IMR-90 (cell line): Measurements from ENCODE around the gene PAN3.

ENCODE experiments used
- FOS ChIP-seq: fragments of 150-350 bp; IDR thresholded peaks from 2 replicates; pipeline ENCODE4 v1.6.1; 2016; ENCODE audit warnings: low read depth, low read length
- MAFK ChIP-seq: IDR thresholded peaks from 2 replicates; pipeline ENCODE4 v1.6.1; 2012; ENCODE audit warnings: low read depth, low read length, improper control_type of control experiment
- MAZ ChIP-seq: IDR thresholded peaks from 2 replicates; pipeline ENCODE4 v1.6.1; 2012; ENCODE audit warnings: low read depth, mild to moderate bottlenecking, low read length, improper control_type of control experiment, moderate library complexity, borderline replicate concordance
- NFE2L2 ChIP-seq: fragments of 150-350 bp; IDR thresholded peaks from 2 replicates; pipeline ENCODE4 v1.6.1; 2016; ENCODE audit warnings: low read depth, mild to moderate bottlenecking, low read length
- POLR2A ChIP-seq: IDR thresholded peaks from 2 replicates; pipeline ENCODE4 v1.6.1; 2012; ENCODE audit warnings: mild to moderate bottlenecking, low read depth, low read length
- RAD21 ChIP-seq: IDR thresholded peaks from 2 replicates; pipeline ENCODE4 v1.6.1; 2012; ENCODE audit warnings: low read length, improper control_type of control experiment
- RCOR1 ChIP-seq: IDR thresholded peaks from 2 replicates; pipeline ENCODE4 v1.6.1; 2012; ENCODE audit warnings: mild to moderate bottlenecking, low read length, improper control_type of control experiment; ENCODE audit not compliant: insufficient replicate concordance
- RFX5 ChIP-seq: IDR thresholded peaks from 2 replicates; pipeline ENCODE4 v1.8.0; 2012; ENCODE audit warnings: low read depth, mild to moderate bottlenecking, low read length, moderate library complexity
- SMC3 ChIP-seq: fragments of 150-350 bp; IDR thresholded peaks from 2 replicates; pipeline ENCODE4 v1.6.1; 2016; ENCODE audit warnings: low read depth, mild to moderate bottlenecking, antibody characterized with exemption, low read length, moderate library complexity
- USF2 ChIP-seq: fragments of 150-350 bp; IDR thresholded peaks from 2 replicates; pipeline ENCODE4 v1.6.1; 2017; ENCODE audit warnings: mild to moderate bottlenecking, antibody characterized with exemption, low read length, low read depth
- TF ChIP-seq, protein P1 (sequence below): conservative IDR thresholded peaks from 2 replicates; pipeline ENCODE4 v1.5.1; 2012; ENCODE audit warnings: mild to moderate bottlenecking, low read depth, low read length, improper control_type of control experiment

- TF ChIP-seq, protein P1, sequence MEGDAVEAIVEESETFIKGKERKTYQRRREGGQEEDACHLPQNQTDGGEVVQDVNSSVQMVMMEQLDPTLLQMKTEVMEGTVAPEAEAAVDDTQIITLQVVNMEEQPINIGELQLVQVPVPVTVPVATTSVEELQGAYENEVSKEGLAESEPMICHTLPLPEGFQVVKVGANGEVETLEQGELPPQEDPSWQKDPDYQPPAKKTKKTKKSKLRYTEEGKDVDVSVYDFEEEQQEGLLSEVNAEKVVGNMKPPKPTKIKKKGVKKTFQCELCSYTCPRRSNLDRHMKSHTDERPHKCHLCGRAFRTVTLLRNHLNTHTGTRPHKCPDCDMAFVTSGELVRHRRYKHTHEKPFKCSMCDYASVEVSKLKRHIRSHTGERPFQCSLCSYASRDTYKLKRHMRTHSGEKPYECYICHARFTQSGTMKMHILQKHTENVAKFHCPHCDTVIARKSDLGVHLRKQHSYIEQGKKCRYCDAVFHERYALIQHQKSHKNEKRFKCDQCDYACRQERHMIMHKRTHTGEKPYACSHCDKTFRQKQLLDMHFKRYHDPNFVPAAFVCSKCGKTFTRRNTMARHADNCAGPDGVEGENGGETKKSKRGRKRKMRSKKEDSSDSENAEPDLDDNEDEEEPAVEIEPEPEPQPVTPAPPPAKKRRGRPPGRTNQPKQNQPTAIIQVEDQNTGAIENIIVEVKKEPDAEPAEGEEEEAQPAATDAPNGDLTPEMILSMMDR: no peak
- TF ChIP-seq MAZ (no peak), POLR2A (no peak), RFX5 (no peak), USF2 (no peak), SMC3 (no peak), RCOR1 (no peak), RAD21 (no peak), MAFK (no peak), NFE2L2 (no peak), FOS (no peak)
Observed at GRCh38 chr13:28338006-28338574, 199.7 kb downstream of the PAN3 start.
